Mesenchymal stem cell (in vitro differentiated cells and primary cell): ENCODE data around the gene SREK1.

Experiments
- DNase-seq: peaks from one replicate; pipeline ENCODE4 v3.0.0-alpha.2; 2013
- H2AFZ ChIP-seq: one replicate; pipeline ENCODE4 v1.6.1; 2013; ENCODE audit warnings: low read depth, mild to moderate bottlenecking, control low read depth, inconsistent platforms, low read length, moderate library complexity
- H2AK5ac ChIP-seq: 2 replicates; pipeline ENCODE4 v1.6.1; 2013; ENCODE audit warnings: low read length, moderate library complexity, mild to moderate bottlenecking, inconsistent platforms; ENCODE audit not compliant: severe bottlenecking
- H2BK120ac ChIP-seq: one replicate; pipeline ENCODE4 v1.6.1; 2013; ENCODE audit warnings: low read depth, mild to moderate bottlenecking, inconsistent platforms, low read length, moderate library complexity
- H2BK12ac ChIP-seq, 2 experiments: one replicate each; pipeline ENCODE4 v1.6.1; 2013; ENCODE audit warnings: inconsistent platforms in 2 of 2, low read length in 2 of 2, mild to moderate bottlenecking in 2 of 2, moderate library complexity in 2 of 2, control low read depth in 1 of 2
- H2BK15ac ChIP-seq: one replicate; pipeline ENCODE4 v1.6.1; 2013; ENCODE audit warnings: mild to moderate bottlenecking, low read depth, inconsistent platforms; ENCODE audit not compliant: poor library complexity, severe bottlenecking
- H2BK5ac ChIP-seq: 2 replicates; pipeline ENCODE4 v1.6.1; 2013; ENCODE audit warnings: low read depth, mild to moderate bottlenecking, low read length, control low read depth, inconsistent platforms; ENCODE audit not compliant: poor library complexity, severe bottlenecking
- H3K14ac ChIP-seq, 2 experiments: one replicate each; pipeline ENCODE4 v1.6.1; 2013; ENCODE audit warnings: inconsistent platforms in 2 of 2, low read length in 2 of 2, control low read depth in 1 of 2, mild to moderate bottlenecking in 1 of 2, moderate library complexity in 1 of 2
- H3K18ac ChIP-seq, 2 experiments: one replicate each; pipeline ENCODE4 v1.6.1; 2013; ENCODE audit warnings: inconsistent platforms in 2 of 2, low read length in 2 of 2, control low read depth in 1 of 2, low read depth in 1 of 2, mild to moderate bottlenecking in 1 of 2
- H3K23ac ChIP-seq, 2 experiments: one replicate each; pipeline ENCODE4 v1.6.1; 2013; ENCODE audit warnings: inconsistent platforms in 2 of 2, low read length in 2 of 2, mild to moderate bottlenecking in 2 of 2, moderate library complexity in 2 of 2, control low read depth in 1 of 2
- H3K27ac ChIP-seq: 2 replicates; pipeline ENCODE4 v1.5.1; 2013; ENCODE audit warnings: mild to moderate bottlenecking, moderate library complexity, low read length, control low read depth, inconsistent platforms; ENCODE audit not compliant: poor library complexity, severe bottlenecking
- H3K27me3 ChIP-seq, 2 experiments: 2 replicates each; pipeline versions ENCODE4 v1.6.1 to v1.7.0; 2013; ENCODE audit warnings: low read length in 2 of 2, mild to moderate bottlenecking in 2 of 2, moderate library complexity in 2 of 2, control low read depth in 1 of 2, inconsistent platforms in 1 of 2; ENCODE audit not compliant: control insufficient read depth in 1 of 2, insufficient read depth in 1 of 2
- H3K36me3 ChIP-seq, 2 experiments: 2 replicates each; pipeline versions ENCODE4 v1.6.1 to v1.7.0; 2013; ENCODE audit warnings: low read length in 2 of 2, control low read depth in 1 of 2, inconsistent platforms in 1 of 2, low read depth in 1 of 2, mild to moderate bottlenecking in 1 of 2; ENCODE audit not compliant: insufficient read depth in 2 of 2, control insufficient read depth in 1 of 2
- H3K4ac ChIP-seq, 2 experiments: one replicate each; pipeline ENCODE4 v1.6.1; 2013; ENCODE audit warnings: inconsistent platforms in 2 of 2, low read length in 2 of 2, mild to moderate bottlenecking in 2 of 2, moderate library complexity in 2 of 2, control low read depth in 1 of 2, low read depth in 1 of 2
- H3K4me1 ChIP-seq: 2 replicates; pipeline ENCODE4 v1.6.1; 2013; ENCODE audit warnings: low read depth, low read length, control low read depth; ENCODE audit not compliant: control insufficient read depth, insufficient read depth
- H3K4me2 ChIP-seq: 2 replicates; pipeline ENCODE4 v1.6.1; 2013; ENCODE audit warnings: low read length, mild to moderate bottlenecking, inconsistent platforms; ENCODE audit not compliant: poor library complexity, severe bottlenecking
- H3K4me3 ChIP-seq, 2 experiments: 2 replicates each; pipeline versions ENCODE4 v1.5.1 to v1.7.0; 2013; ENCODE audit warnings: low read length in 2 of 2, mild to moderate bottlenecking in 2 of 2, control low read depth in 1 of 2, low read depth in 1 of 2; ENCODE audit not compliant: insufficient read depth in 1 of 2
- H3K79me1 ChIP-seq: replicated peaks from 2 replicates; pipeline ENCODE4 v1.6.1; 2013; ENCODE audit warnings: mild to moderate bottlenecking, control low read depth, low read length, inconsistent platforms; ENCODE audit not compliant: poor library complexity, severe bottlenecking
- H3K9ac ChIP-seq: 2 replicates; pipeline ENCODE4 v1.7.0; 2013; ENCODE audit warnings: mild to moderate bottlenecking, low read length, moderate library complexity
- H3K9me3 ChIP-seq: 2 replicates; pipeline ENCODE4 v1.7.0; 2013; ENCODE audit warnings: mild to moderate bottlenecking, low read length; ENCODE audit not compliant: control insufficient read depth
- H4K8ac ChIP-seq: one replicate; pipeline ENCODE4 v1.6.1; 2013; ENCODE audit warnings: inconsistent platforms, mild to moderate bottlenecking, low read length, moderate library complexity
- H4K91ac ChIP-seq: one replicate; pipeline ENCODE4 v1.6.1; 2013; ENCODE audit warnings: mild to moderate bottlenecking, low read length, inconsistent platforms
- WGBS: methylation state at CpG from one replicate; pipeline ENCODE4 v1.1.7; 2013; ENCODE audit warnings: mixed read lengths; 5-methylcytosine and 5-hydroxymethylcytosine counted together

Gene SREK1

DNA sequence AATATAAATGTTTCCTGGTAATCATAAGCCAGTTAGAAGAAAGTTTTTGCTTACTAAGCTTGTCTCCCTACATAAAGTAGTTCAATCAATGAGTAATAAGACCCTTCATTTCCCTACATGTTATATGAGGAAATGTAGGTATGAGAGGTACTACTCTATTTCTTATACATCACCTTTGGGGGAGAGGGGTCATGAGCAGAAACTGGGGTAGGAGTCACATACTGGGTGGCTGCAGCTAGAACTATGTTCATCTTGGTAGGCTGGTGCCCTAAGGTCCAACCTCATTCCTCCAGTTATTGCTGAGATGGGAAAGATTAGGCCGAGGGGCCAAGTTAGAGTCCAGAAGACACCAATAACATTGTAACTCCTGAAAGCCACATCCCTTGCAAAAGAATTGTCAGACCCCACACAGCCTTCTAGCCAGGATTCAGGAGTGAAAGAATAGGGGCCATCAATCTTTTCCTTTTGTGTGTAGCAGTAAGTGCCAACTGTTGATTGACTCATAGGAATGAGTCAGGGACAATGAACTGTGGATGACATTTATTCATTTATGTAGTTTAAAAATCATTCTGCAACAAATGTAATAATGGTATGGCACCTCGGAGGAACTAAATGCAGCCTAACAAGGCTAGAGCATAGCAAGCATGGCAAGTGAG lies 21.6 kb upstream of the SREK1 start:
- Histone ChIP-seq H3K27ac (no peak overlapping the region), H2BK15ac (no peak overlapping the region), H3K4me2 (no peak overlapping the region), H3K9ac (no peak overlapping the region), H2BK120ac (no peak overlapping the region), H2BK5ac (no peak overlapping the region), H3K9me3 (no peaks in the 10 kb centered on the region), H3K23ac (no peak overlapping the region), H4K8ac (no peak overlapping the region), H2AK5ac (no peak overlapping the region), H3K4ac (no peak overlapping the region), H3K18ac (no peak overlapping the region), H3K4me1 (no peaks in the 10 kb centered on the region), H2AFZ (no peak overlapping the region), H2BK12ac (no peak overlapping the region), H3K4me3 (no peak overlapping the region), H4K91ac (no peak overlapping the region), H3K27me3 (no peaks in the 10 kb centered on the region), H3K14ac (no peak overlapping the region), H3K36me3 (no peaks in the 10 kb centered on the region), H3K79me1 (no peaks in the 10 kb centered on the region)
- DNase-seq: no peak
- 89% methylated on average over 2 of the region's 2 CpGs for WGBS

DNA sequence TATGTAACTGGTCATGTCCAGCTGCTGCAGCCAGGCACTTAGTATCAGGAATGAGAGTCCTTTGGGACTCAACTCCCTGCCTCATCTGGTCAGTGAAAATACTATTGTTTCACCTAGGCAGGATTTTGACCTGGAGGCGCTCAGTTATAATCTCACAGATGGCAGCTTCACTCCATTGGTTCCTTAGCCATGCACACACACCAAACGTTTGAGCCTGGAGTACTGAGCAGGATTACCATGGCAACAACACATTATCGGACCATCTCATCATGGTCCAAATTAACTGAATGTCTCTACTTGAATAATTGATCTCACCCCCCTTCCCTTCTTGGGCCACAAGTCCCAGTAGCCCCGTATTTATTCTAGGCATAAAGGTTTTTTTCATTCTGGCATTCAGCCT lies 15.0 kb upstream of the SREK1 start:
- H2BK12ac ChIP-seq: no peak overlapping the region
- no peak overlapping the region for H3K23ac ChIP-seq
- H3K4me2 ChIP-seq: no peak overlapping the region
- no peak overlapping the region for H3K27ac ChIP-seq
- no peak overlapping the region for H2BK5ac ChIP-seq
- no peak overlapping the region for H2BK15ac ChIP-seq
- H4K8ac ChIP-seq: no peak overlapping the region
- H2BK120ac ChIP-seq: no peak overlapping the region
- no peak for DNase-seq
- H2AK5ac ChIP-seq: no peak overlapping the region
- H3K36me3 ChIP-seq: no peaks in the 10 kb centered on the region
- H2AFZ ChIP-seq: no peak overlapping the region
- no peak overlapping the region for H4K91ac ChIP-seq
- H3K14ac ChIP-seq: no peak overlapping the region
- H3K9me3 ChIP-seq: peaks cover 6% of the 10 kb centered on the region
- no peak overlapping the region for H3K9ac ChIP-seq
- H3K27me3 ChIP-seq: no peaks in the 10 kb centered on the region
- H3K4me1 ChIP-seq: no peaks in the 10 kb centered on the region
- H3K4me3 ChIP-seq: no peak overlapping the region
- H3K79me1 ChIP-seq: no peaks in the 10 kb centered on the region
- WGBS: 89% methylated on average over 4 of the region's 4 CpGs
- H3K18ac ChIP-seq: no peak overlapping the region
- no peak overlapping the region for H3K4ac ChIP-seq

DNA sequence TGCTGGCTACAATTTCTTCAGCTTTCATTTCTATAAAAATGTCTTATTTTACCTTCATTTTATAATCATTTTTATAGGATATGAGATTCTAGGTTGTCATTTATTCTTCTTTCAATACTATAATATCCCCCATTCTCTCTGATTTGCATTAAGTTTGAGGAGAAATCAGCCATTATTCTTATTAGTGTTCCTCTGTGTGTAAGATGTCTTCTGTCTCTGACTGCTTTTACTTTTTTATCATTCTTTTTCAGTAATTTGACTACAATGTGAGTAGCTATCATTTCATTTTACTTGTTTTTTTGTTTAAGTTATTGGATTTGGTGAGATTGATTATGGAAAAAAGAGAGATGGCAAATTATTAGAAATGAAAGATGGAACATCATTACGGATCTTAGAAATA lies 13.6 kb upstream of the SREK1 start:
- no CpG with 5 or more reads among the region's 1 CpG for WGBS
- no peak overlapping the region for H3K14ac ChIP-seq

DNA sequence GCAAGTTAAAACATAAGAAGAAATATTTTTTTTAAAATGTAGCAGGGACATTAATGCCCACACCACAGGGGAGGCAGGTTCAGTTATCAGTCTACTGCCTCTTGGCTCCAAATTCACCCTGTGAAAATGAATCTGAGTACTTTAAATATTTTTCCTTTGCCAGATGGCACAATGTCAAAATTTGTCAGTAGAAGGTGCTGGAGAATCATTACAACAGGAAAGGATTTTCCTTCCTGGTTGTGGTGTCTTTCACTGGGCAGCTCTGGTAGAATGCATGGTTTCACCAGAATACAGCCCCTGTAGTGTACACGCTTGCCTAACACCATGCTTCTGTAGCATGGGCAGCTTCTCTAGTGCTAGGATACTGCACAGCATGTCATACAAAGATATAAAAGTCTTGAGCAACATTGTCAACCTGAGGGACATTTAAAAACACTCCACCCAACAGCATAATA lies 9.7 kb upstream of the SREK1 start:
- 95% methylated on average over 1 of the region's 1 CpG for WGBS
- Histone ChIP-seq H2BK12ac (no peak overlapping the region), H3K18ac (no peak overlapping the region)

More for the DNA sequence above, 13.6 kb upstream of the SREK1 start:
- Histone ChIP-seq H3K4ac (no peak overlapping the region), H3K23ac (no peak overlapping the region), H4K8ac (no peak overlapping the region), H2AK5ac (no peak overlapping the region), H4K91ac (no peak overlapping the region), H3K4me3 (no peak overlapping the region), H2AFZ (no peak overlapping the region), H3K9me3 (peaks cover 6% of the 10 kb centered on the region), H3K27ac (no peak overlapping the region), H3K36me3 (no peaks in the 10 kb centered on the region), H3K79me1 (no peaks in the 10 kb centered on the region), H3K27me3 (no peaks in the 10 kb centered on the region), H2BK15ac (no peak overlapping the region), H2BK120ac (no peak overlapping the region), H3K9ac (no peak overlapping the region), H3K18ac (no peak overlapping the region), H3K4me1 (no peaks in the 10 kb centered on the region), H2BK5ac (no peak overlapping the region), H3K4me2 (no peak overlapping the region), H2BK12ac (no peak overlapping the region)
- no peak for DNase-seq

More for the DNA sequence above, 9.7 kb upstream of the SREK1 start:
- Histone ChIP-seq H3K79me1 (no peaks in the 10 kb centered on the region), H2AFZ (no peak overlapping the region), H2BK15ac (no peak overlapping the region), H3K27me3 (no peaks in the 10 kb centered on the region), H3K9me3 (peaks cover 3% of the 10 kb centered on the region), H3K4ac (no peak overlapping the region), H2BK120ac (no peak overlapping the region), H4K91ac (no peak overlapping the region), H4K8ac (no peak overlapping the region), H3K23ac (no peak overlapping the region), H3K27ac (no peak overlapping the region), H3K4me3 (no peak overlapping the region), H3K14ac (no peak overlapping the region), H3K4me1 (no peaks in the 10 kb centered on the region), H3K36me3 (no peaks in the 10 kb centered on the region), H2AK5ac (no peak overlapping the region), H3K4me2 (no peak overlapping the region), H3K9ac (no peak overlapping the region), H2BK5ac (no peak overlapping the region)
- no peak for DNase-seq
